Neural progenitor cell (in vitro differentiated cells): Measurements from ENCODE around the gene TPMT. TPM values are rescaled to one million over a fixed set of nuclear protein-coding genes. Genes with fewer than 3 reads are reported as not detected.

Source experiments
- DNase-seq: peaks from one replicate; pipeline ENCODE4 v3.0.0-alpha.2; 2016; ENCODE audit warnings: low spot score
- H2AFZ ChIP-seq: fragments of 200-600 bp; sonication (generic); replicated peaks from 2 replicates; pipeline ENCODE4 v1.6.1; 2016; ENCODE audit warnings: antibody characterized with exemption
- H3F3A ChIP-seq: fragments of 200-600 bp; sonication (generic); 2 replicates; pipeline ENCODE4 v1.6.1; 2016; ENCODE audit warnings: antibody characterized with exemption, low read depth
- H3K27ac ChIP-seq: fragments of 200-600 bp; sonication (generic); 2 replicates; pipeline ENCODE4 v1.5.1; 2016; ENCODE audit warnings: mild to moderate bottlenecking
- H3K27me3 ChIP-seq: fragments of 200-600 bp; sonication (generic); 2 replicates; pipeline ENCODE4 v1.6.1; 2016; ENCODE audit warnings: mild to moderate bottlenecking, moderate library complexity
- H3K36me3 ChIP-seq: fragments of 200-600 bp; sonication (generic); 2 replicates; pipeline ENCODE4 v1.5.1; 2016
- H3K4me1 ChIP-seq: fragments of 200-600 bp; sonication (generic); 2 replicates; pipeline ENCODE4 v1.6.1; 2016; ENCODE audit warnings: mixed run types
- H3K4me2 ChIP-seq: fragments of 200-600 bp; sonication (generic); 2 replicates; pipeline ENCODE4 v1.6.1; 2016
- H3K4me3 ChIP-seq: fragments of 200-600 bp; sonication (generic); 2 replicates; pipeline ENCODE4 v1.5.1; 2016
- H3K79me2 ChIP-seq: fragments of 200-600 bp; sonication (generic); 2 replicates; pipeline ENCODE4 v1.6.1; 2016; ENCODE audit warnings: low read depth
- H3K9ac ChIP-seq: fragments of 200-600 bp; sonication (generic); 2 replicates; pipeline ENCODE4 v1.6.1; 2016
- H3K9me3 ChIP-seq: fragments of 200-600 bp; sonication (generic); 2 replicates; pipeline ENCODE4 v1.5.1; 2016; ENCODE audit warnings: low read depth
- H4K20me1 ChIP-seq: fragments of 200-600 bp; sonication (generic); 2 replicates; pipeline ENCODE4 v1.6.1; 2016; ENCODE audit warnings: low read depth
- H3K27ac Mint-ChIP-seq: 3 replicates; pipeline ENCODE4 v1.8.0; 2021; ENCODE audit warnings: mixed read lengths
- H3K27me3 Mint-ChIP-seq: 2 replicates; pipeline ENCODE4 v1.8.0; 2022; ENCODE audit warnings: low read depth, mild to moderate bottlenecking, inconsistent platforms, moderate library complexity, mixed read lengths; ENCODE audit not compliant: insufficient read depth
- H3K36me3 Mint-ChIP-seq: 3 replicates; pipeline ENCODE4 v1.8.0; 2021; ENCODE audit warnings: mixed read lengths
- H3K4me1 Mint-ChIP-seq: 3 replicates; pipeline ENCODE4 v1.8.0; 2021; ENCODE audit warnings: mixed read lengths
- H3K4me3 Mint-ChIP-seq: 3 replicates; pipeline ENCODE4 v1.8.0; 2021; ENCODE audit warnings: mild to moderate bottlenecking, moderate library complexity, mixed read lengths
- H3K9me3 Mint-ChIP-seq: 3 replicates; pipeline ENCODE4 v1.8.0; 2020; ENCODE audit warnings: mixed read lengths
- CTCF ChIP-seq: fragments of 200-600 bp; sonication (generic); IDR thresholded peaks from 2 replicates; pipeline ENCODE4 v1.5.1; 2017; ENCODE audit warnings: antibody characterized with exemption, mild to moderate bottlenecking
- EZH2 ChIP-seq: fragments of 200-600 bp; sonication (generic); IDR thresholded peaks from 2 replicates; pipeline ENCODE4 v1.6.1; 2017; ENCODE audit warnings: antibody characterized with exemption, mild to moderate bottlenecking, moderate library complexity
- EZH2phosphoT487 ChIP-seq: fragments of 200-600 bp; sonication (generic); IDR thresholded peaks from 2 replicates; pipeline ENCODE4 v1.6.1; 2017; ENCODE audit warnings: antibody characterized with exemption
- total RNA-seq: library from RNA; depleted of rRNA; stranded (reverse); fragments of >200 nt; gene quantifications from 2 replicates; pipeline ENCODE4 v1.2.3, GENCODE V29; 2015; ENCODE audit warnings: low replicate concordance

The TPMT gene
- total RNA-seq, 1 donor from 2014 or later = 22.1 TPM

GRCh38 chr6:18088419-18089296, 66.2 kb downstream of the TPMT start:
- Histone ChIP-seq H3K9ac (no peak overlapping the region), H3K36me3 (no peaks in the 10 kb centered on the region), H3K4me3 (no peak overlapping the region), H3K79me2 (no peaks in the 10 kb centered on the region), H3K4me1 (peaks cover 5% of the 10 kb centered on the region), H3K4me2 (no peak overlapping the region), H2AFZ (no peak overlapping the region), H3K27me3 (no peaks in the 10 kb centered on the region), H4K20me1 (no peaks in the 10 kb centered on the region), H3K9me3 (no peaks in the 10 kb centered on the region), H3F3A (no peaks in the 10 kb centered on the region), H3K27ac (no peak overlapping the region)
- Mint-ChIP-seq H3K4me1 (no peaks in the 10 kb centered on the region), H3K36me3 (no peaks in the 10 kb centered on the region), H3K27me3 (peaks cover 2% of the 10 kb centered on the region), H3K27ac (no peak overlapping the region), H3K4me3 (no peak overlapping the region), H3K9me3 (peaks cover 7% of the 10 kb centered on the region)
- DNase-seq = no peak
- TF ChIP-seq EZH2phosphoT487 (no peak), EZH2 (no peak), CTCF (no peak)

GRCh38 chr6:18087396-18088165, 67.3 kb downstream of the TPMT start:
- TF ChIP-seq EZH2phosphoT487 (no peak), EZH2 (no peak)
- H3K79me2 ChIP-seq = no peaks in the 10 kb centered on the region
- no peaks in the 10 kb centered on the region for H3F3A ChIP-seq
- peak overlapping the region; percentile 36 for H2AFZ ChIP-seq
- H3K9me3 ChIP-seq = no peaks in the 10 kb centered on the region
- H3K9ac ChIP-seq = no peak overlapping the region
- no peak overlapping the region for H3K27ac Mint-ChIP-seq
- H3K4me3 Mint-ChIP-seq = no peak overlapping the region
- H3K4me1 ChIP-seq = peaks cover 5% of the 10 kb centered on the region
- no peaks in the 10 kb centered on the region for H3K4me1 Mint-ChIP-seq
- peaks cover 2% of the 10 kb centered on the region for H3K27me3 Mint-ChIP-seq
- H3K27ac ChIP-seq = no peak overlapping the region
- H4K20me1 ChIP-seq = no peaks in the 10 kb centered on the region
- no peaks in the 10 kb centered on the region for H3K36me3 Mint-ChIP-seq
- H3K27me3 ChIP-seq = no peaks in the 10 kb centered on the region
- peaks cover 7% of the 10 kb centered on the region for H3K9me3 Mint-ChIP-seq
- no peak overlapping the region for H3K4me2 ChIP-seq
- H3K36me3 ChIP-seq = no peaks in the 10 kb centered on the region
- no peak overlapping the region for H3K4me3 ChIP-seq
- DNase-seq = no peak

GRCh38 chr6:18081025-18081668, 73.7 kb downstream of the TPMT start:
- Histone ChIP-seq H3K4me3 (no peak overlapping the region), H3K9me3 (no peaks in the 10 kb centered on the region), H3K27ac (no peak overlapping the region), H4K20me1 (no peaks in the 10 kb centered on the region), H3K9ac (no peak overlapping the region), H3K27me3 (no peaks in the 10 kb centered on the region), H2AFZ (no peak overlapping the region), H3K4me2 (no peak overlapping the region), H3K79me2 (no peaks in the 10 kb centered on the region), H3K36me3 (no peaks in the 10 kb centered on the region), H3K4me1 (no peaks in the 10 kb centered on the region), H3F3A (no peaks in the 10 kb centered on the region)
- no peak for TF ChIP-seq CTCF
- TF ChIP-seq EZH2phosphoT487 = no peak
- TF ChIP-seq EZH2 = no peak
- Mint-ChIP-seq H3K27me3 (peaks cover 3% of the 10 kb centered on the region), H3K4me3 (no peak overlapping the region), H3K4me1 (no peaks in the 10 kb centered on the region), H3K36me3 (no peaks in the 10 kb centered on the region), H3K27ac (no peak overlapping the region), H3K9me3 (no peaks in the 10 kb centered on the region)
- DNase-seq = no peak
